Measurements from ENCODE around the gene USP1.

Gene USP1

DNA sequence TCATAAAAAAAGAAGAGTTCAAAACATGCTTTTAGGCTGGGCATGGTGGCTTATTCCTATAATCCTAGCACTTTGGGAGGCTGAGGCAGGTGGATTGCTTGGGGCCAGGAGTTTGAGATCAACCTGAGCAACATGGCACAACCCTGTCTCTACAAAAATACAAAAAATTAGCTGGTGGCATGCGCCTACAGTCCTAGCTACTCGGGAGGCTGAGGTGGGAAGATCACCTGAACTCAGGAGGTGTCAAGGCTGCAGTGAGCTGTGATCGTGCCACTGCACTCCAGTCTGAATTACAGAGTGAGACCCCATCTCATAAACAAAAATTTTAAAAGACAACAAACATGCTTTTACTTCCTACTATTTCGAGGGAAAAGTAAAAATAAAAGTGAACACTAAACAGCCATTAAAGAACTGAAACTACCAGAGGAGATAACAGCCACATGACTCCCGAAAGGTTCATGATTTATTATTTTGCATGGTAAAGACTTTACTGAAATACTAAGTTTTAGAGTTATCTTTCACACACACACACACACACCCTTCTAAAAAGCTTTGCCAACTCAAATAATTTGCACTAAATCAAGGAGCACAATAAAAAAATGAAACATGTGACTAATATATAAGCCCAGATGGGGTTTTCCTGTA, 48.1 kb downstream of the USP1 start:
- Histone ChIP-seq H3K4me2 (no peak overlapping the region), H3K4me1 (ENCODE audit: low read depth, poor library complexity, severe bottlenecking) (no peaks in the 10 kb centered on the region), H3K27me3 (ENCODE audit: insufficient read depth, low read depth) (no peaks in the 10 kb centered on the region), H2AFZ (ENCODE audit: low read depth) (no peak overlapping the region), H3K36me3 (ENCODE audit: insufficient read depth) (no peaks in the 10 kb centered on the region), H3K27ac (no peak overlapping the region), H3K4me3 (IDR thresholded peaks at IDR 0.05; ENCODE audit: insufficient read depth, low read depth, low read length) (no peak overlapping the region), H3K9ac (no peak overlapping the region), H3K79me2 (ENCODE audit: insufficient read depth, low read depth) (no peaks in the 10 kb centered on the region), H4K20me1 (ENCODE audit: insufficient read depth) (no peaks in the 10 kb centered on the region)
- no peak for TF ChIP-seq CTCF (conservative IDR thresholded peaks at IDR 0.05; ENCODE audit: low read depth, low read length)

DNA sequence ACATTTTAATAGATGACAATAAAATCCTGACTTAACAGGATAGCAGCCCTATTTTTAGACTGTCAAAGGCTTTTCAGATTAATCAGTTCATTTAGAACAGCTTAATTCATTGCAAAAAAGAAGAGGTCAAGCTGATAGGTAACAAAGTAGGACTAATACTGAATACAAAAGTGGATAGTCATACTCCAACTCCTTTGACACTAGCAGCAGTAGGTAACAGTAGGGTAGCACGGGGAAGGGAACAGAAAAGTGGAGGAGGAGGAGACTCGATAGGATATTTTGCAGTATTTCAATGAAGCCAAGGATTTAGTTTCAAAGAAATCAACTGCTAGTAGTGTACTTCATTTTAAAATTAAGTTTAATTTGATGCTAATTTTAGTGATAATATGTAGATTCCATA, 51.1 kb downstream of the USP1 start:
- H4K20me1 ChIP-seq (ENCODE audit: insufficient read depth), result no peaks in the 10 kb centered on the region
- H3K27me3 ChIP-seq (ENCODE audit: insufficient read depth, low read depth), result no peaks in the 10 kb centered on the region
- H3K4me3 ChIP-seq (IDR thresholded peaks at IDR 0.05; ENCODE audit: insufficient read depth, low read depth, low read length), result no peak overlapping the region
- H3K36me3 ChIP-seq (ENCODE audit: insufficient read depth), result no peaks in the 10 kb centered on the region
- H3K79me2 ChIP-seq (ENCODE audit: insufficient read depth, low read depth), result no peaks in the 10 kb centered on the region
- H3K4me1 ChIP-seq (ENCODE audit: low read depth, poor library complexity, severe bottlenecking), result no peaks in the 10 kb centered on the region
- H2AFZ ChIP-seq (ENCODE audit: low read depth), result no peak overlapping the region
- no peak for TF ChIP-seq CTCF (conservative IDR thresholded peaks at IDR 0.05; ENCODE audit: low read depth, low read length)
- no peak overlapping the region for H3K9ac ChIP-seq
- no peak overlapping the region for H3K4me2 ChIP-seq
- no peak overlapping the region for H3K27ac ChIP-seq

- H3K79me2 ChIP-seq (ENCODE audit: insufficient read depth, low read depth), result no peaks in the 10 kb centered on the region
- H3K4me3 ChIP-seq (IDR thresholded peaks at IDR 0.05; ENCODE audit: insufficient read depth, low read depth, low read length), result no peak overlapping the region
- TF ChIP-seq CTCF (conservative IDR thresholded peaks at IDR 0.05; ENCODE audit: low read depth, low read length), result no peak
- no peaks in the 10 kb centered on the region for H3K4me1 ChIP-seq (ENCODE audit: low read depth, poor library complexity, severe bottlenecking)
- H2AFZ ChIP-seq (ENCODE audit: low read depth), result no peak overlapping the region
- H3K27me3 ChIP-seq (ENCODE audit: insufficient read depth, low read depth), result no peaks in the 10 kb centered on the region
- no peaks in the 10 kb centered on the region for H3K36me3 ChIP-seq (ENCODE audit: insufficient read depth)
- no peak overlapping the region for H3K27ac ChIP-seq
- H3K4me2 ChIP-seq, result no peak overlapping the region
- H4K20me1 ChIP-seq (ENCODE audit: insufficient read depth), result no peaks in the 10 kb centered on the region
- no peak overlapping the region for H3K9ac ChIP-seq
Observed at GRCh38 chr1:62492521-62492920, 55.7 kb downstream of the USP1 start.

- H3K27ac ChIP-seq, result no peak overlapping the region
- H2AFZ ChIP-seq (ENCODE audit: low read depth), result no peak overlapping the region
- H3K4me3 ChIP-seq (IDR thresholded peaks at IDR 0.05; ENCODE audit: insufficient read depth, low read depth, low read length), result no peak overlapping the region
- H3K27me3 ChIP-seq (ENCODE audit: insufficient read depth, low read depth), result no peaks in the 10 kb centered on the region
- H4K20me1 ChIP-seq (ENCODE audit: insufficient read depth), result no peaks in the 10 kb centered on the region
- H3K4me2 ChIP-seq, result no peak overlapping the region
- H3K36me3 ChIP-seq (ENCODE audit: insufficient read depth), result no peaks in the 10 kb centered on the region
- no peaks in the 10 kb centered on the region for H3K4me1 ChIP-seq (ENCODE audit: low read depth, poor library complexity, severe bottlenecking)
- H3K9ac ChIP-seq, result no peak overlapping the region
- no peaks in the 10 kb centered on the region for H3K79me2 ChIP-seq (ENCODE audit: insufficient read depth, low read depth)
- TF ChIP-seq CTCF (conservative IDR thresholded peaks at IDR 0.05; ENCODE audit: low read depth, low read length), result no peak
Observed at GRCh38 chr1:62493656-62494055, 56.8 kb downstream of the USP1 start.

Measured in KMS-11 (cell line).